Measurements from ENCODE around the gene PTOV1.
"Not testable (repeated sequence)": the region's sequence is repeated elsewhere in the genome, so short reads cannot be mapped to it uniquely, and the experiment has no call there.

The PTOV1 gene

GRCh38 chr19:49818649-49819370, 32.1 kb upstream of the PTOV1 start:
- no peak for DNase-seq

DNA sequence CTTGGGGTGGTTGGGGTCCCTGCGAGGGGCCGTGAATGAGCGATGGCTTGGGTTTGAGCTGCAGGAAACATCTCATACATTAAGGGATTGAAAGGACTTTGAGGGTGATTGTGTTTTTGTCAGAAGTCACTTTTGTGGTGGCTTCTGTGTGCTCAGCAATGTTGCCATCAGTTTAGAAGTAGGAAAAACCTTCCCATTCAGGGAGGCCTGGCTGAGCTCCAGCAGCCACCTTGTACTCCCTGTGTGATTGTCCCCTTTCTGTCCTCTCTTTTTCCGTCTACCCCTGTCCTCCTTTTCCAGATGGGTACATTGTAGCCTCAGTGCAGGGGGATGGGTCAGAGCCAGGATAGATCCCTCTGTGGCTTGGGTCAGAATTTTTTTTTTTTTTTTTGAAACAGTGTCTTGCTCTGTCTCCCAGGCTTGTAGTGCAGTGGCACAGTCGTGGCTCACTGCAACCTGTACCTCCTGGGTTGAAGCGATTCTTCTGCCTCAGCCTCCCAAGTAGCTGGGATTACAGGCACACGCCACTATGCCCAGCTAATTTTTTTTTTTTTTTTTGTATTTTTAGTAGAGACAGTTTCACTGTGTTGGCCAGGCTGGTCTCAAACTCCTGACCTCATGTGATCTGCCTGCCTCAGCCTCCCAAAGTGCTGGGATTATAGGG, 31.4 kb upstream of the PTOV1 start:
- not testable (repeated sequence) for DNase-seq

GRCh38 chr19:49820125-49820524, 30.8 kb upstream of the PTOV1 start:
- no peak for DNase-seq

GRCh38 chr19:49823472-49823871, 27.5 kb upstream of the PTOV1 start:
- no peak for DNase-seq

DNA sequence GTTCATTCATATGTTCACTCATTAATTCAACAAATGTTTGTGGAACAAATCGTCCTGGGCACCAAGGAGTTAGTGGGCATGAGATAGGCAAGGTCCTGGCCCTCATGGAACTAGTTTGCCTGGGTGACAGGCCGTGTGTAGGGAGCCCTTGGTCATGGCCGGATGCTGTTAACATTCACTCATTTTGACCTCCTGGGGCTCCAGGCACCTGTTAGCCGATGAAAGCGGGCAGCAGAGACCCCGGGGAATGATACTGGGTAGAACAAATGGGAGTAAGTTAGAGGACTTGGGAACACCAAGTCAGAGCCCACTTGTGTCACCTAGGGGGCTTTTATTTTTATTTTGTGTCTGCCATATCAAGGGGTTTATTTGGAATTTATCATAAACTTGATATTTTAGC, 26.3 kb upstream of the PTOV1 start:
- no peak for DNase-seq

GRCh38 chr19:49827034-49827433, 23.9 kb upstream of the PTOV1 start:
- no peak for DNase-seq

GRCh38 chr19:49829200-49829599, 21.8 kb upstream of the PTOV1 start:
- no peak for DNase-seq

DNA sequence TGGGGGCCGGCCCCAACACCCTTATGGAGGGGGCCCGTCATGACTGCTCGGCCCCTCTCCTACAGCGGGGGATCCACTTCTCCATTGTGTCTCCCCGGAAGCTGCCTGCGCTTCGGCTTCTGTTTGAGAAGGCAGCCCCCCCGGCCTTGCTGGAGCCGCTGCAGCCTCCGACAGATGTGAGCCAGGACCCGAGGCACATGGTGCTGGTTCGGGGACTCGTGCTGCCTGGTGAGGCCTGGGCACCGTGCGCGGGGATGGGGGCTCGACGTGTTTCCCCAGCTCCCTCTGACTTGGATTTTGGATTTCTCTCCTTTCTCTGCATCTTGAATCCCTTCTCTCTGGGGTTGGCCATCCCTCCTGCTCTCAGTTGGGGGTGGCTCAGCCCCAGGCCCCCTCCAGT, 21.2 kb upstream of the PTOV1 start:
- no peak for DNase-seq

GRCh38 chr19:49830766-49831165, 20.2 kb upstream of the PTOV1 start:
- DNase-seq: no peak

- DNase-seq: no peak
Observed at GRCh38 chr19:49831592-49831991, 19.4 kb upstream of the PTOV1 start.

GRCh38 chr19:49832556-49832955, 18.4 kb upstream of the PTOV1 start:
- no peak for DNase-seq

DNA sequence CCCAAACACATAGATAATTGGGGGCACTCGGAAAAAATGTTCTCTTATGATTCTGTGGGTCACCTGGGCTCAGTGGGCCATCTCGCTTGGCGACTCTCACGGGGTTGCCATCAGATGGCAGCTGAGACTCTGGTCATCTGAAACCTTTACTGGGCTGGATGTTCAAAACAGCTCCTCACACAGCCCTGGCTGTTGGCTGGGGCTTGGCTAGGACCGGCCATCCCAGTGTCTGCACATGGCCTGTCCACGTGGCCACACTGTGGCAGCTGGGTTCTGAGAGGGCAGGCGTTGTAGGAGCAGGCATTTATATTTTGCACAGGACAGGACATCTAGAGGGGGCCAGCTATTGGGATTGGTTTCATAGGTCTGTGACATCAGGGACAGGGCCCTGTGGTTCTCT, 17.4 kb upstream of the PTOV1 start:
- no peak for DNase-seq

DNA sequence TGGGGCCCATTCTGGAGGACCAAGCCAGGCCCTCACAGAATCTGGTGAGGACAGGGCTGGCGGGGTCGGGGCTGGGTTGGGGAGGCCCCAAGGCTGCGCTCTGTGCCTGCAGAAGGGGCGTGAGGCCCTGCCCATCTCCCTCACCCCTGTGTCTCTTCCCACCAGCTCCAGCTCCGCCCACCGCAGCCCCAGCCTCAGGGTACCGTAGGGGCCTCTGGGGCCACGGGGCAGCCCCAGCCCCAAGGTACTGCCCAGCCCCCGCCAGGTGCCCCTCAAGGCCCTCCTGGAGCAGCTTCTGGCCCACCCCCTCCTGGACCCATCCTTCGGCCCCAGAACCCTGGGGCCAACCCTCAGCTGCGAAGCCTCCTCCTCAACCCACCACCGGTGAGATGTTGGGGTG, 15.4 kb upstream of the PTOV1 start:
- DNase-seq: no peak

DNA sequence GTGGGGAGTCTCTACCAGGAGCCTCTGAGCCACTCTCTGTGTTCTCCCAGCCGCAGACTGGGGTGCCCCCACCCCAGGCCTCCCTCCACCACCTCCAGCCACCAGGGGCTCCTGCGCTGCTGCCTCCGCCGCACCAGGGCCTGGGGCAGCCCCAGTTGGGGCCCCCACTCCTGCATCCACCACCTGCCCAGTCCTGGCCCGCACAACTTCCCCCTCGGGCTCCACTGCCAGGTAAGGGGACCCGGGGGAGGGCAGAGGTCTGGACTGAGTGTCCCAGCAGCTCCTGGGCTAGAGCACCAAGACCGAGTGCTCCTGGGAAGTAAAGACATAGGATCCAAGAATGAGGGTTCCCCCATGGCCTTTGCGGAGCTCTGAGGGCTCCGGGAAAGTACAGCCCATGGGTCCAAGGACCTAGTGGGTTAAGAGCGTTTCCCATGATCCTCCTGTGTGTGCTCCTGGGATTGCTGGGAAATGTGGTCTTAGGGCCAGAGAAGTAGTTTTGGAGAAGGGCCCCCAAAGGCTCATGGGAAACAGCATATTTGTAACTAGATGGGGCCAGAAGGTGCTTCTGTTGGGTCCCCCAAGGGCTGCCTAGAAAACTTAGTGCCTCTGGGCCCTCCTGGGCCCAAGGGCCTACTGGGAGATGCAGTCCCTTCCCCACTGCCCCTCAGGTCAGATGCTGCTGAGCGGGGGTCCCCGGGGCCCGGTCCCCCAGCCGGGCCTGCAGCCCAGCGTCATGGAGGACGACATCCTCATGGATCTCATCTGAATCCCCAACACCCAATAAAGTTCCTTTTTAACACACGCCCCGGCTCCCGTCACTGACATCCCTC, 14.6 kb upstream of the PTOV1 start:
- DNase-seq: no peak

DNA sequence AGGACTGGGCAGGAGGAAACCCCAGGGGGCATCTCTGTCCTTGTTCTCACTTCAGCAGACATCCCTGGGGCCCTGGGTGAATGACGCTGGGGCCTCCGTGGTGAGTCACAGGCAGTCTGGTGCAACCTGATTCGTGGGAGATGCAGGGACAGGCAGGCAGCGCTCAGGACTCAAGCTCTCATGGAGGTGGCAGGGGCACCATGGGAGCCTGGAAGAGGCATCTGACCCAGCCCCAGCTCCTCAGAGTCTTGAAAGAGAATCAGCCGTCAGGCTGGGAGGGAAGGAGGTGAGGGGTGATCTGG, 14.0 kb upstream of the PTOV1 start:
- no peak for DNase-seq

DNA sequence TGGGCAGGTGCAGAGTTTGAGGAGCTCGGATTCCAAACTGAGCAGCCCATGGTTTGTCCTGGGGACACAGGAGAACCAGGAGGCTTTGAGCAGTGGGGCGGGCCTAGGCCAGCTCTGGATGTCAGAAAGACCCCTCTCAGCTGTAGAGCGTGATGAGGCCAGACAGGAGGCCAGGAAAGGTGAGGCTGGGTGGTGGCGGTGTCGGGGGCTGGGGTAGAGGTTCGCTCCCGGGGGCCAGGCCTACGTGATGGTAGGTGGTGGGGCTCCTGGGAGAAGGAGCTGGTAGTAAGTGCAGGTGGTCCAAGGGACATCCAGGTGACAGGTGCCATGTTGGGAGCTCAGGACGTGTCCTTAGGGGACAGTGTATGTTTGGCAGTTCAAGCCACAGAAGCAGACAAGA, 13.5 kb upstream of the PTOV1 start:
- DNase-seq: no peak

GRCh38 chr19:49838885-49839588, 11.9 kb upstream of the PTOV1 start:
- DNase-seq: no peak

- DNase-seq: no peak
Observed at GRCh38 chr19:49839713-49840112, 11.2 kb upstream of the PTOV1 start.

- DNase-seq: no peak
Observed at GRCh38 chr19:49840321-49840720, 10.6 kb upstream of the PTOV1 start.

DNA sequence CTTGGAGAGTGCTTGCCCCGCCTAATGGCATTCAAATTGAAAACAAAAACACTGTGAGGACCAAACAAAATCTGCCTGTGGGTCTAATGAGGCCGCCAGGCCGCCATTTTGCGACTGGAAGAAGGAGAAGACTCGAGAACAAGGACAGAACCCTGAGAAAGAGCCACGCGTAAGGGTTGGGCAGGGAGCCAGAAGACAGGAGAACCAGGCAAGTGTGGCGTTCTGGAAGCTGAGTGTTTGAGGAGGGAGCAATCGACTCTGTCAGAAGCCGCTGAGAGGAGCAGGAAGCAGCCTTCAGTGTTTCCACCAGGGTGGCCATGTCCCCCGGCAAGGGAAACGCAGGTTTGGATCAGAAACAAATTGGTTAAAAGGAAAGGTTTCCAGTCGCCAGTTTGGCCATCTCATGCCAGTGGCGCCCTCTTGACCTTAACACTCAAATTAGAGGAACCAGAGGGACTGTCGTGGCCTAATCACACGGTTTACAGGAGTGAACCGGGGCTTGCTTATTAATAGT, 10.2 kb upstream of the PTOV1 start:
- no peak for DNase-seq

GRCh38 chr19:49843265-49843664, 7.7 kb upstream of the PTOV1 start:
- DNase-seq: no peak

DNA sequence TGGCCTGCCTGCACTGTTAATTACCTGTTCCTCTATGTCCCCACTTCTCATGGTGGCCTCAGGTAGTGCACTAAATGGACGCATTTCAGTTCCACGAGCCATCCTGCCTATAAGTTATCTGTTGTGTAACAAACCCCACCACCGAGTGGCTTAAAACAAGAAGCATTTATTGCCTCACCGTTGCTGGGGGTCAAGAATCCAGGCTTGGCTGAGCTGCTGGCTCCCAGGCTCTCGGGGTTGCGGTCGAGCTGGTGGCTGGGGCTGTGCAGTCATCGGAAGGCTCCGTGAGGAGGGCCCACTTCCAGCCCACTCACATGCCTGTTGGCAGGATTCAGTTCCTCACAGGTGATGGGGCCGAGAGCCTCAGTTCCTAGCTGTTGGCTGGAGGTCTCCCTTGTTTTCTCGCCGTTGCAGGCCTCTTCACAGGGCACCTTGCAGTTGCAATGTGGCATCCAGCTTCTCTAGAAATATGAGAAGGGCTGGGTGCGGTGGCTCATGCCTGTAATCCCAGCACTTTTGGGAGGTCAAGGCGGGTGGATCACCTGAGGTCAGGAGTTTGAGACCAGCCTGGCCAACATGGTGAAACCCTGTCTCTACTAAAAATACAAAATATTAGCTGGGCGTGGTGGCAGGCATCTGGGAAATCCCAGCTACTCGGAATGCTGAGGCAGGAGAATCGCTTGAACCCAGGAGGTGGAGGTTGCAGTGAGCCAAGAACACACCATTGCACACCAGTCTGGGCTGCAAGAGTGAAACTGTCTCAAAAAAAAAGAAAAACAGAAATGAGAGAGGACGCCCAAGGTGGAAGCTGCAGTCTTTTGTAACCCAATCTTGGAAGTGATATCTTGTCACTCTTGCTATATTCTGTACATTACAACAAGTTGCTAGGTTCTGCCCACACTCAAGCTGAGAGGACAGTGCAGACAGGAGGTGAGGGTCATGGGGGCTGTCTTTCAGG, 6.5 kb upstream of the PTOV1 start:
- no peak for DNase-seq

Measured in activated CD4-positive, alpha-beta T cell treated with anti-CD3 and anti-CD28 coated beads for 48 hours (primary cell).